Stomach (tissue), 9 donors: ENCODE data around the gene SLC25A26. TPM values are rescaled to one million over a fixed set of nuclear protein-coding genes. Genes with fewer than 3 reads are reported as not detected.

ENCODE experiments used
- DNase-seq, 2 donors: peaks; one replicate each; pipeline versions ENCODE4 v3.0.0 to v3.0.0-alpha.2; 2013 to 2019
- H3K27ac ChIP-seq, 5 donors: fragments of 200-600 bp in 4 of 5; sonication (generic) in 4 of 5; one replicate each; pipeline ENCODE4 v1.5.1; 2013 to 2019; ENCODE audit warnings: mild to moderate bottlenecking in 1 of 5, moderate library complexity in 1 of 5
- H3K27me3 ChIP-seq, 3 donors: fragments of 200-600 bp; sonication (generic); one replicate each; pipeline ENCODE4 v1.5.1; 2017 to 2019; ENCODE audit warnings: mixed run types in 1 of 3
- H3K36me3 ChIP-seq, 4 donors: fragments of 200-600 bp; sonication (generic); 1 replicate in 3 of 4; 2 replicates in 1 of 4; pipeline ENCODE4 v1.5.1; 2016 to 2019
- H3K4me1 ChIP-seq, 4 donors: fragments of 200-600 bp; sonication (generic); one replicate each; pipeline ENCODE4 v1.5.1; 2016 to 2019
- H3K4me3 ChIP-seq, 4 donors: fragments of 200-600 bp; sonication (generic) in 3 of 4; one replicate each; pipeline ENCODE4 v1.5.1; 2016 to 2019; ENCODE audit warnings: mild to moderate bottlenecking in 1 of 4
- H3K9me3 ChIP-seq, 4 donors: fragments of 200-600 bp; sonication (generic); one replicate each; pipeline ENCODE4 v1.5.1; 2016 to 2019
- CTCF ChIP-seq, 7 experiments: fragments of 450-650 bp in 4 of 7; fragments of 200-600 bp in 3 of 7; sonication (generic) in 3 of 7; IDR thresholded peaks; one replicate each; pipeline ENCODE4 v1.5.1; 2016 to 2019; ENCODE audit warnings: antibody characterized with exemption in 7 of 7, control low read depth in 2 of 7, mild to moderate bottlenecking in 1 of 7
- EP300 ChIP-seq: sonication (generic); formaldehyde crosslinking; IDR thresholded peaks from one replicate; pipeline ENCODE4 v1.6.1; 2017; ENCODE audit warnings: antibody characterized with exemption
- POLR2A ChIP-seq, 4 donors: fragments of 450-650 bp; IDR thresholded peaks; one replicate each; pipeline ENCODE4 v1.6.1; 2016; ENCODE audit warnings: antibody characterized with exemption in 4 of 4, control low read depth in 2 of 4, mild to moderate bottlenecking in 1 of 4, moderate library complexity in 1 of 4
- POLR2AphosphoS5 ChIP-seq, 3 donors: sonication (generic); formaldehyde crosslinking; IDR thresholded peaks; one replicate each; pipeline ENCODE4 v1.6.1; 2016; ENCODE audit warnings: antibody characterized with exemption in 3 of 3
- WGBS, 5 donors: extraction: QIAGEN DNeasy Blood & Tissue Kit in 3 of 5; methylation state at CpG; one replicate each; pipeline versions ENCODE4 v1.1.5 to v1.1.7; 2013 to 2018; 5-methylcytosine and 5-hydroxymethylcytosine counted together
- intact Hi-C: fragments of 100-400 bp; cut with DNase I; formaldehyde crosslinking; loops from one replicate; pipeline ENCODE4 v1.15.1; 2023; ENCODE audit warnings: low total_unique reads
- polyA plus RNA-seq, 3 donors: library from polyadenylated mRNA; stranded (reverse); fragments of 200-250 nt; gene quantifications; one replicate each; pipeline ENCODE4 v1.2.3, GENCODE V29; 2013
- total RNA-seq, 5 donors: library from RNA; depleted of rRNA; stranded (reverse); fragments of >200 nt; gene quantifications; one replicate each; pipeline versions ENCODE4 v1.1.0 to v1.2.3, GENCODE V29; 2014 to 2016
- donor health status: healthy with polysubstance abuse.
- donor health status: Bipolar disorder and iron deficiency.
- donor health status: healthy.

The SLC25A26 gene
- total and polyA plus RNA-seq, 8 donors: 1.2 to 26.6 (median 14.1) TPM

DNA sequence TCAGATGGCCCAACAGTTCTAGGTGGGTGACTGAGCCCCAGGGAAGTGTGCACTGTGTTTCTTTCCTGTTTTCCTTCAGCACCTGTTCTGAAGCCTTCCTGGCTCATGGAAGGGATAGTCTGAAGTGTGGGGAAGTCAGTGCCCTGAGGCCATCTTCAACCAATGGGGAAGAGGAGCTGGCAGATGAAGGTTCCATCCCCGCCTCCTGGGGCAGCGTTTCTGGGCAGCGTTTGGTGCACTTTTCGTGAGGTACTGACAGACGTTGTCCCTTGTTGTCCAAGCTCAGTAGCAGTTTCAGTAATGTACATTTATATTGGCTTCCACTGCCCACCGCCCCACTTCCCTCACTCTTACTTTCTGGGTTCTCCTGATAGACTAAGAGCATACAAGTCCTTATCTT, 42.6 kb upstream of the SLC25A26 start:
- intact Hi-C loops: no loop called here
- H3K4me3 ChIP-seq: no peak overlapping the region
- no peak for DNase-seq
- TF ChIP-seq POLR2A (IDR thresholded peaks at IDR 0.05) (no peak), POLR2AphosphoS5 (IDR thresholded peaks at IDR 0.05) (no peak), CTCF (IDR thresholded peaks at IDR 0.05) (no peak), EP300 (no peak)
- WGBS, 5 donors: 80 to 92% (median 91%) methylated on average over 6 of the region's 6 CpGs
- no peaks in the 10 kb centered on the region for H3K9me3 ChIP-seq
- H3K36me3 ChIP-seq: no peaks in the 10 kb centered on the region
- H3K27me3 ChIP-seq: no peaks in the 10 kb centered on the region
- no peak overlapping the region for H3K27ac ChIP-seq
- H3K4me1 ChIP-seq: no peaks in the 10 kb centered on the region

DNA sequence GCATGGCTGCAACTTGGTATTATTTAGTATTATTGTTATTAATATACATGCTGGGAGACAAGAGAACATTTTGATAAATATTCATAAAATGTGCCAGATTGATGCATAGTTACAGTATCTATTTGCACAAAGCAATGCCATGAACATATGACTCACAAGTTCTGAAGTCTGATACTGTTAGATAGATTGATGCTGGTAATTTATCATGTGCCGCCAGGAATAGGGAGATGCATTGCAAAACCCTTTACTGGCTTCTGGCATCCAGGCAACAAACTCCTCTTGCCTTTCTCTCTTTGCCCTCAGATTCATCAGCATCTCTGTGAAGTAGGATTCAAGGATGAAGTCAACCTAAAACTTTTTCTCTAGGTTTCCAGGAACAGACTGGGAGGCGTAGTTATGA, 41.0 kb upstream of the SLC25A26 start:
- Histone ChIP-seq H3K36me3 (no peaks in the 10 kb centered on the region), H3K27ac (no peak overlapping the region), H3K4me1 (no peaks in the 10 kb centered on the region), H3K27me3 (no peaks in the 10 kb centered on the region), H3K9me3 (no peaks in the 10 kb centered on the region), H3K4me3 (no peak overlapping the region)
- TF ChIP-seq POLR2A (IDR thresholded peaks at IDR 0.05): no peak
- TF ChIP-seq POLR2AphosphoS5 (IDR thresholded peaks at IDR 0.05): no peak
- no peak for TF ChIP-seq CTCF (IDR thresholded peaks at IDR 0.05)
- no peak for TF ChIP-seq EP300
- no peak for DNase-seq
- intact Hi-C loops: no loop called here
- WGBS, 5 donors: 85 to 92% (median 90%) methylated on average over 2 of the region's 2 CpGs

- H3K27me3 ChIP-seq: no peaks in the 10 kb centered on the region
- H3K27ac ChIP-seq: no peak overlapping the region
- H3K4me1 ChIP-seq: no peaks in the 10 kb centered on the region
- H3K4me3 ChIP-seq: no peak overlapping the region
- H3K9me3 ChIP-seq: no peaks in the 10 kb centered on the region
- H3K36me3 ChIP-seq: no peaks in the 10 kb centered on the region
- no peak for DNase-seq
- intact Hi-C loops: no loop called here
- 64 to 77% (median 76%) methylated on average over 6 of the region's 6 CpGs for WGBS, 5 donors
- TF ChIP-seq EP300: no peak
- TF ChIP-seq CTCF (IDR thresholded peaks at IDR 0.05): no peak
- TF ChIP-seq POLR2AphosphoS5 (IDR thresholded peaks at IDR 0.05): no peak
- TF ChIP-seq POLR2A (IDR thresholded peaks at IDR 0.05): no peak
These were observed 39.0 kb upstream of the SLC25A26 start for GRCh38 chr3:66181764-66182163.

DNA sequence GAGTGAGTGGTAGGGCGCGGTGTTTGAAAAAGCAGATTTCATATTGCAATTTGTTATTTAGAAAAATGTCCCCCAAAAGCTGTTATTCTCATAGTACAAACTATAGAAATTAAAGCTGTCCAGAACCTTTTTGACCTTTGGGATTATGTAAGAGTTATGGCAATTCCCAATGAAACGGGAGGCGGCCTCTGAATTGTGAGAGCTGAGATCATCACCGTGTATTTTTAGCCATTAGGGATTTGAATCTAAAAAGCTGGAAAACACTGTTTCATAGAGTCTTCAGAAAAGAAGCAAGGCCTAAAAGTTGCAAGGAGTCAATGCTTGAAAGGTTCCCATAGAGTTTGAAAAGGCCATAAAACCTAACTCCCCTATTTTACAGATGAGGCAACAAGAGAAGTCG, 38.6 kb upstream of the SLC25A26 start:
- H3K27me3 ChIP-seq: no peaks in the 10 kb centered on the region
- no peak overlapping the region for H3K4me3 ChIP-seq
- peak in 1 of 2 donors; percentile 25 for DNase-seq
- H3K36me3 ChIP-seq: no peaks in the 10 kb centered on the region
- intact Hi-C loops: no loop called here
- no peak overlapping the region for H3K27ac ChIP-seq
- H3K4me1 ChIP-seq: no peaks in the 10 kb centered on the region
- TF ChIP-seq CTCF (IDR thresholded peaks at IDR 0.05) (no peak), POLR2AphosphoS5 (IDR thresholded peaks at IDR 0.05) (no peak), POLR2A (IDR thresholded peaks at IDR 0.05) (no peak), EP300 (no peak)
- H3K9me3 ChIP-seq: no peaks in the 10 kb centered on the region
- 78 to 91% (median 86%) methylated on average over 6 of the region's 6 CpGs for WGBS, 5 donors

GRCh38 chr3:66186545-66186944, 34.3 kb upstream of the SLC25A26 start:
- intact Hi-C loops: no loop called here
- H3K36me3 ChIP-seq: no peaks in the 10 kb centered on the region
- no peak overlapping the region for H3K4me3 ChIP-seq
- TF ChIP-seq CTCF (IDR thresholded peaks at IDR 0.05) (no peak), POLR2AphosphoS5 (IDR thresholded peaks at IDR 0.05) (no peak), POLR2A (IDR thresholded peaks at IDR 0.05) (no peak), EP300 (no peak)
- H3K27ac ChIP-seq: no peak overlapping the region
- no peaks in the 10 kb centered on the region for H3K9me3 ChIP-seq
- H3K4me1 ChIP-seq: no peaks in the 10 kb centered on the region
- no peaks in the 10 kb centered on the region for H3K27me3 ChIP-seq
- DNase-seq: no peak
